HFF-Myc (cell line): ENCODE results near the gene HSPA12B.
A peak's percentile ranks its signal among the peaks of the same experiment; 100 is the strongest.
"Not testable (repeated sequence)": the region's sequence is repeated elsewhere in the genome, so short reads cannot be mapped to it uniquely, and the experiment has no call there.

Source experiments
- DNase-seq: peaks from one replicate; pipeline ENCODE4 v3.0.0-alpha.2; 2011; ENCODE audit warnings: low read depth; ENCODE audit errors: extremely low read depth
- H3K4me3 ChIP-seq: replicated peaks from 2 replicates; pipeline ENCODE4 v1.5.1; 2011; ENCODE audit warnings: low read depth, mild to moderate bottlenecking, control low read depth, low read length
- CTCF ChIP-seq: IDR thresholded peaks from 2 replicates; pipeline ENCODE4 v1.5.1; 2012; ENCODE audit warnings: mild to moderate bottlenecking, low read depth, low read length, control low read depth; ENCODE audit errors: missing control alignments

Gene HSPA12B

GRCh38 chr20:3786126-3786484 lies 53.6 kb downstream of the HSPA12B start:
- no peak for DNase-seq
- TF ChIP-seq CTCF, result no peak
- H3K4me3 ChIP-seq, result peak overlapping the region; percentile 72

DNA sequence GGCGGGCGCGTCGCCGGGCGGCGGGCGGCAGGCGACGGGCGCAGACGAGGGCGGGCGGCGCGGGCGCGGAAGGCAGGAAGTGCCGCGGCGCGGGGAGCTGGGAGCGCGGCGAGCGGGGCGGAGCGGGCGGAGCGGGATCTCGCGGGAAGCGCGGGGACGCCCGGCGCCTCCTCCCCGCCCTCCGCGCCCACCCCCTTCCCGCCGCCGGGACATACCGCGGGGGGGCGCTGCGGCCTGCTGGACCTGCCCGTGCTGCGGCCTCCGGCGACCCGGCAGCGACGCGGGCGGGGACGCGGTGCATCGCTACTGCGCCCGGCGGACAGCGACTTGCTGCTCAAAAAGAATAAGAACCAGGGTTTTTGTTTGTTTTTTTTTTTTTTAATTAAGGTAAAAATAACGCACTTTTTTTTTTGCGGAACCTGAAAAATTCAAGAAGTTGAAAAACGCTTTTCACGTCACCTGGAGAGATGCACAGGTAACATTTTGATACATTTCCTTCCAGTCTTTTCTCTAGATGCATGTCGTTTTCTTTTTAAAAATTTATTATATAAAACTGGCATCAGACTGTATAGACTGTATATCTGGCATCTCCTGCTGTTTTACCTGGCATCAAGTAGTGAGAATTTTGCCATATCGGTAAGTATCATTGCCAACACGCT lies 54.3 kb downstream of the HSPA12B start, which contains the start of gene CENPB:
Gene CENPB, minus strand, starts transcription at position 76 of the 659 bp plus-strand sequence. CDS start 257 bp downstream, outside the sequence.
- H3K4me3 ChIP-seq, result peak within 1 kb of the TSS; percentile 72
- TF ChIP-seq CTCF, result peak; percentile 51
- DNase-seq, result peak; percentile 43

GRCh38 chr20:3787324-3788014 lies 55.0 kb downstream of the HSPA12B start:
- H3K4me3 ChIP-seq, result peak overlapping the region; percentile 25; the same call in 1 of the 2 replicates
- no peak for TF ChIP-seq CTCF
- no peak for DNase-seq

DNA sequence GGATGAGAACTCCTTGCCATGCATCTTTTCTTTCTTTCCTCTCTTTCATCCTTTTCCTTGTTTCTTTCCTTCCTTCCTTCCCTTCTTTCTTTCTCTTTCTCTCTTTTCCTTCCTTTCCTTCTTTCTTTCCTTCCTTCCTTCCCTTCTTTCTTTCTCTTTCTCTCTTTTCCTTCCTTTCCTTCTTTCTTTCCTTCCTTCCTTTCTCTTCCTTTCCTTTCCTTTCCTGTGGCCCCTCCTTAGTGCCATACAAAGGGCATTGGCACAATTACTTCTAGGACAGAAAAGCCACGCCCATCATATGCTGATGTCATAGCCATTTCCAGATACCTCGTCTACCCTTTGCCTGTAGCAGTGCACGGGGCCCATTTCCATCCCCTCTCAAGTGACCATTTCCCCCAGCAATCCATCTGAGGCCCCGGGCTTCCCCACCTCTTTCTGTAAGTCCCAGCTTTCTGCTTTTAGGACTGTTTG lies 56.2 kb downstream of the HSPA12B start:
- TF ChIP-seq CTCF, result no peak
- no peak for DNase-seq
- no peak overlapping the region for H3K4me3 ChIP-seq

DNA sequence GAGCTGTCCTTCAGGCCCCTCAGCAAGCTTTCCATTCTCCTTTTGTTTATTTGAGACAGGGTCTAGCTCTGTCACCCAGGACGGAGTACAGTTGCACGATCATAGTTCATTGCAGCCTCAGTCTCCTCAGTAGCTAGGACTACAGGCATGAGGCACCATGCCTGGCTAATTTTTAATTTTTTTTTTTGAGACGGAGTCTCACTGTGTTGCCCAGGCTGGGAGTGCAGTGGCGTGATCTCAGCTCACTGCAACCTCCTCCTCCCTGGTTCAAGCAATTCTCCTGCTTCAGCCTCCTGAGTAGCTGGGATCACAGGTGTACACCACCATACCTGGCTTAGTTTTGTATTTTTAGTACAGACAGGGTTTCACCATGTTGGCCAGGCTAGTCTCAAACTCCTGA lies 56.7 kb downstream of the HSPA12B start:
- not testable (repeated sequence) for DNase-seq, H3K4me3 ChIP-seq

DNA sequence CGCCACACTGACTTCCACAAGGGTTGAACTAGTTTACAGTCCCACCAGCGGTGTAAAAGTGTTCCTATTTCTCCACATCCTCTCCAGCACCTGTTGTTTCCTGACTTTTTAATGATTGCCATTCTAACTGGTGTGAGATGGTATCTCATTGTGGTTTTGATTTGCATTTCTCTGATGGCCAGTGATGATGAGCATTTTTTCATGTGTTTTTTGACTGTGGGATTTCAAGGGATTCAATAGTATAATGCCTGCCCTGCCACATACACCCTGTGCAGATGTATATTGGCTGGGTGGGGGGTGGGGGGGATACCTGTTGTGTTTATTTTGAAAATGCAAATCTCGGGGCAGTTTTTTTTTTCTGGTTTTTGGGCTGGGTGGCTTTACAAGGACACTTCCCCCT lies 61.7 kb downstream of the HSPA12B start:
- DNase-seq, H3K4me3 ChIP-seq: not testable (repeated sequence)

DNA sequence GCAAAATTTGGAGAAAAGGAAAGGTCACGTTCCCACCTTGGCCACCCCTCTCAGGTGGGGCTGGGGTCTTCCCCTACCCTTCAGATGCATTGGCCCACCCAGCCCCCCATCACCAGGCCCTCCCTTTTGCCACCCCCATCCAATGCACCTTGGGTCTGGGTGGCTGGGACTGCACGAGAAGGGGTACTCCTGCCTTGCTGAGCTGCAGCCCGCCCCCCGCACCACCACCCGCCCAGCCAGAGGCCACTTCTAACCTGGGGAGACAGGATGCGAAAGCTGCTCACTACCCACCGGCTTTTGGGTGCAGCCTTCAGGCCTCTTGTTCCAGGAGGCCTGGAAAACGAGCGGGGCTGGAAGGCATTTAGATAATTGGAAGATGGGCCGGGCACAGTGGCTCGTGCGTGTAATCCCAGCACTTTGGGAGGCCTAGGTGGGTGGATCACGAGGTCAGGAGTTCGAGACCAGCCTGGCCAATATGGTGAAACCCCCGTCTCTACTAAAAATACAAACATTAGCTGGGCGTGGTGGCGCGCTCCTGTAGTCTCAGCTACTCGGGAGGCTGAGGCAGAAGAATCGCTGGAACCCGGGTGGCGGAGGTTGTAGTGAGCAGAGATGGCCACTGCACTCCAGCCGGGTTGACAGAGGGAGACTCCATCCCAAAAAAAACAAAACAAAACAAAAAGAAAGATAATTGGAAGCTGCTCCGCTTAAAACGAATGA lies 62.4 kb downstream of the HSPA12B start:
- no peak for DNase-seq
- TF ChIP-seq CTCF, result no peak
- H3K4me3 ChIP-seq, result peak overlapping the region; percentile 94
